Neuronal stem cell (in vitro differentiated cells): ENCODE results near the gene PFKL.

ENCODE experiments used
- DNase-seq: peaks from one replicate; pipeline ENCODE4 v3.0.0-alpha.2; 2013; ENCODE audit warnings: low spot score
- H2AFZ ChIP-seq: one replicate; pipeline ENCODE4 v1.6.1; 2013; ENCODE audit warnings: mild to moderate bottlenecking, low read length, inconsistent platforms
- H2AK5ac ChIP-seq: 2 replicates; pipeline ENCODE4 v1.6.1; 2013; ENCODE audit warnings: low read depth, mild to moderate bottlenecking, inconsistent platforms, low read length, moderate library complexity, mixed read lengths
- H2BK120ac ChIP-seq: 2 replicates; pipeline ENCODE4 v1.6.1; 2013; ENCODE audit warnings: low read depth, mild to moderate bottlenecking, inconsistent platforms, low read length, moderate library complexity, mixed read lengths
- H2BK12ac ChIP-seq: one replicate; pipeline ENCODE4 v1.6.1; 2013; ENCODE audit warnings: low read length, inconsistent platforms
- H2BK15ac ChIP-seq: 2 replicates; pipeline ENCODE4 v1.6.1; 2013; ENCODE audit warnings: mild to moderate bottlenecking, low read length, inconsistent platforms, mixed read lengths
- H2BK5ac ChIP-seq: one replicate; pipeline ENCODE4 v1.6.1; 2013; ENCODE audit warnings: inconsistent platforms, mild to moderate bottlenecking, low read length, moderate library complexity
- H3K14ac ChIP-seq: one replicate; pipeline ENCODE4 v1.6.1; 2013; ENCODE audit warnings: low read length, inconsistent platforms
- H3K18ac ChIP-seq: 2 replicates; pipeline ENCODE4 v1.6.1; 2013; ENCODE audit warnings: low read length, inconsistent platforms
- H3K23ac ChIP-seq: 2 replicates; pipeline ENCODE4 v1.6.1; 2013; ENCODE audit warnings: low read depth, mild to moderate bottlenecking, mixed read lengths, low read length, inconsistent platforms; ENCODE audit not compliant: poor library complexity
- H3K27ac ChIP-seq: replicated peaks from 3 replicates; pipeline ENCODE4 v1.5.1; 2013; ENCODE audit warnings: low read length, inconsistent platforms
- H3K27me3 ChIP-seq, 3 experiments: 2 replicates each; pipeline ENCODE4 v1.6.1; 2013; ENCODE audit warnings: low read length in 3 of 3, mild to moderate bottlenecking in 2 of 3, inconsistent platforms in 1 of 3, low read depth in 1 of 3, mixed read lengths in 1 of 3, moderate library complexity in 1 of 3; ENCODE audit not compliant: control insufficient read depth in 3 of 3, insufficient read depth in 3 of 3
- H3K36me3 ChIP-seq, 2 donors: replicated peaks in 1 of 2; 2 replicates each; pipeline ENCODE4 v1.6.1; 2013; ENCODE audit warnings: low read length in 2 of 2; ENCODE audit not compliant: control insufficient read depth in 2 of 2, insufficient read depth in 2 of 2
- H3K4ac ChIP-seq: 2 replicates; pipeline ENCODE4 v1.6.1; 2013; ENCODE audit warnings: inconsistent platforms, mild to moderate bottlenecking, low read length, moderate library complexity
- H3K4me1 ChIP-seq, 2 donors: 1 replicate in 1 of 2; 2 replicates in 1 of 2; pipeline ENCODE4 v1.6.1; 2013; ENCODE audit warnings: low read length in 2 of 2, low read depth in 1 of 2; ENCODE audit not compliant: control insufficient read depth in 2 of 2, insufficient read depth in 1 of 2
- H3K4me2 ChIP-seq: one replicate; pipeline ENCODE4 v1.6.1; 2013; ENCODE audit warnings: mild to moderate bottlenecking, low read length, inconsistent platforms; ENCODE audit not compliant: insufficient read depth, poor library complexity, severe bottlenecking
- H3K4me3 ChIP-seq, 2 donors: 2 replicates each; pipeline ENCODE4 v1.5.1; 2013; ENCODE audit warnings: low read length in 2 of 2, mild to moderate bottlenecking in 2 of 2, inconsistent platforms in 1 of 2, moderate library complexity in 1 of 2
- H3K79me1 ChIP-seq: one replicate; pipeline ENCODE4 v1.6.1; 2013; ENCODE audit warnings: low read depth, mild to moderate bottlenecking, inconsistent platforms, low read length, moderate library complexity
- H3K9ac ChIP-seq: one replicate; pipeline ENCODE4 v1.6.1; 2013; ENCODE audit warnings: mild to moderate bottlenecking, low read depth, low read length, inconsistent platforms; ENCODE audit not compliant: poor library complexity
- H3K9me3 ChIP-seq, 2 donors: replicated peaks in 1 of 2; 2 replicates each; pipeline versions ENCODE3 to v1.6.1; 2013; ENCODE audit warnings: low read length in 2 of 2, mild to moderate bottlenecking in 2 of 2, inconsistent platforms in 1 of 2, low read depth in 1 of 2, mixed read lengths in 1 of 2, moderate library complexity in 1 of 2; ENCODE audit not compliant: control insufficient read depth in 2 of 2, insufficient read depth in 1 of 2
- H4K8ac ChIP-seq: one replicate; pipeline ENCODE4 v1.6.1; 2013; ENCODE audit warnings: low read depth, mild to moderate bottlenecking, inconsistent platforms, low read length, moderate library complexity
- H4K91ac ChIP-seq: one replicate; pipeline ENCODE4 v1.6.1; 2013; ENCODE audit warnings: low read length, low read depth, mild to moderate bottlenecking, inconsistent platforms; ENCODE audit not compliant: poor library complexity
- WGBS, 2 donors: extraction: QIAGEN DNeasy Blood & Tissue Kit; methylation state at CpG; one replicate each; pipeline ENCODE4 v1.1.7; 2013; ENCODE audit warnings: missing lambda C conversion rate in 2 of 2, mixed read lengths in 1 of 2; ENCODE audit not compliant: insufficient read length in 2 of 2, insufficient replicate concordance in 1 of 2; ENCODE audit errors: extremely low coverage in 2 of 2; 5-methylcytosine and 5-hydroxymethylcytosine counted together

Gene PFKL

DNA sequence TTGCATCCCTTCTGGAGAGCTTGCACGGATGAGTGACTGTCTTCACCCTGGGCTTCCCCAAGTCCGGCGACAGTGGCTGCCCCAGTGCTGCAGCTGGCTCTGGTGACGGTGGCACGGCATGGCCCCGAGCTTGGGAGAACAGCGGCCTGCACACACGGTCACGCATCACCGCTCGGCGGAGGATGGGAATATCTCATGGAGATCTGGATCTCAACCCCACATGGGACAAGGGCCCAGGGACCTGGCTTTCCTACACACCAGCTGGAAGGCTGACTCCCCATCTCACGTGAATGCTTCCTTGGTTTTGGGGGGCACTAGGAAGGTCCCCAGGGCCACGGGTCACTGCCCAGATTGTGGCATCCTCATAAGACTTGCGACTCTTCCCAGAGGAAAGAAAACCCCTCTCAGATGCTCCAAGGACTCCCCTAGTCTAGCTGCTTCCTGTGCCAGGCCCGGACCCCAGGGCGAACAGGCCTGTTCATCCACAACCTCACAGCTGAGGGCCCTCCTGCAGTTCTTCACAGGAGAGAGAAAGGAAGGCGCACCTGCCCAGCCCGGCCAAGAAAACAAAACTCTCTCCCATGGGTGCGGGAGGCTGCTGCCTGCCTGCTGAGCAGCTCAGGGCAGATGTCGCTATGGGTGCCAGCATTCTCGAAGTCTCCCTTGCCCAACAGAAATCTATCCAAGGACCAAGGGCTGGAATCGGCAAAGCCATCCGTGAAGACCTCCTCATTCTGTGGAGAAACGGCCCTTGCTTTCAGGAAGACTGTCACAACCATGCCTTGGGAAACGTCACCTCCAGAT, 29.4 kb downstream of the PFKL start:
- H3K27ac ChIP-seq: no peak overlapping the region
- H3K14ac ChIP-seq: peak overlapping the region; percentile 67
- no peak overlapping the region for H2BK5ac ChIP-seq
- WGBS, 2 donors: no CpG with 5 or more reads among the region's 26 CpGs
- peaks cover 0 to 2% of the 10 kb centered on the region in 2 donors for H3K4me1 ChIP-seq
- H3K23ac ChIP-seq: peak overlapping the region; percentile 97
- H2BK12ac ChIP-seq: no peak overlapping the region
- no peak overlapping the region for H2AK5ac ChIP-seq
- no peak overlapping the region for H4K8ac ChIP-seq
- no peak overlapping the region for H3K4ac ChIP-seq
- no peak overlapping the region for H3K9ac ChIP-seq
- no peak overlapping the region for H2BK120ac ChIP-seq
- no peak overlapping the region for H3K4me3 ChIP-seq
- no peak for DNase-seq
- H2BK15ac ChIP-seq: no peak overlapping the region
- no peak overlapping the region for H2AFZ ChIP-seq
- H3K4me2 ChIP-seq: no peak overlapping the region
- peaks cover 10 to 32% of the 10 kb centered on the region in 2 donors for H3K36me3 ChIP-seq
- no peak overlapping the region for H3K18ac ChIP-seq
- no peaks in the 10 kb centered on the region for H3K9me3 ChIP-seq
- peaks cover 5% of the 10 kb centered on the region for H3K79me1 ChIP-seq
- H3K27me3 ChIP-seq: no peaks in the 10 kb centered on the region
- no peak overlapping the region for H4K91ac ChIP-seq

- Histone ChIP-seq H3K9me3 (no peaks in the 10 kb centered on the region), H2BK12ac (no peak overlapping the region), H2BK15ac (no peak overlapping the region), H3K79me1 (peaks cover 5% of the 10 kb centered on the region), H3K4me1 (peaks cover 0 to 2% of the 10 kb centered on the region in 2 donors), H3K36me3 (peaks cover 8 to 24% of the 10 kb centered on the region in 2 donors), H2AK5ac (peak overlapping the region; percentile 37), H3K23ac (peak overlapping the region; percentile 89), H3K4me3 (no peak overlapping the region), H3K9ac (peak overlapping the region; percentile 78), H2BK5ac (peak overlapping the region; percentile 39), H3K4me2 (no peak overlapping the region), H3K27me3 (no peaks in the 10 kb centered on the region), H4K8ac (peak overlapping the region; percentile 65), H2BK120ac (peak overlapping the region; percentile 17), H3K27ac (no peak overlapping the region), H3K14ac (peak overlapping the region; percentile 56), H2AFZ (no peak overlapping the region), H4K91ac (peak overlapping the region; percentile 53), H3K18ac (peak overlapping the region; percentile 71), H3K4ac (no peak overlapping the region)
- DNase-seq: no peak
- no CpG with 5 or more reads among the region's 44 CpGs for WGBS, 2 donors
These were observed 30.3 kb downstream of the PFKL start for GRCh38 chr21:44329971-44330681.

GRCh38 chr21:44330698-44331097, 30.8 kb downstream of the PFKL start:
- Histone ChIP-seq H3K4me3 (no peak overlapping the region), H2BK12ac (no peak overlapping the region), H2BK15ac (no peak overlapping the region), H3K4me1 (peaks cover 0 to 2% of the 10 kb centered on the region in 2 donors), H3K27me3 (no peaks in the 10 kb centered on the region), H3K27ac (no peak overlapping the region), H3K36me3 (peaks cover 8 to 20% of the 10 kb centered on the region in 2 donors), H4K91ac (peak overlapping the region; percentile 53), H3K9me3 (no peaks in the 10 kb centered on the region), H3K14ac (peak overlapping the region; percentile 56), H3K4me2 (no peak overlapping the region), H3K4ac (no peak overlapping the region), H2BK120ac (peak overlapping the region; percentile 17), H3K18ac (peak overlapping the region; percentile 71), H3K23ac (peak overlapping the region; percentile 89), H4K8ac (peak overlapping the region; percentile 65), H2BK5ac (peak overlapping the region; percentile 44), H3K79me1 (peaks cover 5% of the 10 kb centered on the region), H2AK5ac (peak overlapping the region; percentile 37), H3K9ac (peak overlapping the region; percentile 60), H2AFZ (no peak overlapping the region)
- no peak for DNase-seq
- no CpG with 5 or more reads among the region's 18 CpGs for WGBS, 2 donors

DNA sequence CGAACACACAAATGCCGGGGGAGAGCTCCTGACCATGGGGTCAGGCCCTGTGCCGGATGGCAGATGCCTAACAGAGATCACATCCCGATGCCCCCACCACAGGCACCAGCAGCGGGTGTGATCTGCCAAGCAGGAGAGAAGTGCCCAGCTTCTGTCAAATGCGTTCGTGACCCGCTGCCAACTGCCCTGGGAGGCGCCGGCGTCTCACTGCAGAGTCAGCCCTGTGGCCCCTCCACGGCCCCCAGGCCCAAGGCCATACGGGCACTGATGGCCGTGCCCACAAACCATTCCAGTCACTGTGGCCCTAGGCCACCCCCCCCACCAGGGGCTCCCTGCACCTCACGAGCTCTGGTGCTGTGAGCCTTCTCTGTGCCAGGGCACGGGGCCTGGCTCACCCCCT, 31.4 kb downstream of the PFKL start:
- Histone ChIP-seq H3K4me3 (no peak overlapping the region), H3K27me3 (no peaks in the 10 kb centered on the region), H2BK12ac (no peak overlapping the region), H3K27ac (no peak overlapping the region), H2AFZ (no peak overlapping the region), H3K36me3 (peaks cover 10 to 16% of the 10 kb centered on the region in 2 donors), H3K79me1 (peaks cover 5% of the 10 kb centered on the region), H3K4me1 (peaks cover 0 to 2% of the 10 kb centered on the region in 2 donors), H3K4ac (no peak overlapping the region), H3K9ac (no peak overlapping the region), H2BK120ac (peak overlapping the region; percentile 17), H3K18ac (no peak overlapping the region), H2BK5ac (peak overlapping the region; percentile 44), H3K14ac (peak overlapping the region; percentile 76), H3K9me3 (no peaks in the 10 kb centered on the region), H2BK15ac (no peak overlapping the region), H4K8ac (no peak overlapping the region), H3K23ac (peak overlapping the region; percentile 23), H3K4me2 (no peak overlapping the region), H2AK5ac (no peak overlapping the region), H4K91ac (no peak overlapping the region)
- no peak for DNase-seq
- no CpG with 5 or more reads among the region's 16 CpGs for WGBS, 2 donors
